Measurements from ENCODE around the gene KAT6B. TPM values are rescaled to one million over a fixed set of nuclear protein-coding genes. Genes with fewer than 3 reads are reported as not detected.

Gene KAT6B
- total RNA-seq, 2 donors from 2014 or later, result 28.0 to 97.8 TPM

- TF ChIP-seq POLR2AphosphoS5 (IDR thresholded peaks at IDR 0.05) (no peak), POLR2A (IDR thresholded peaks at IDR 0.05) (no peak)
- TF ChIP-seq, protein P1, sequence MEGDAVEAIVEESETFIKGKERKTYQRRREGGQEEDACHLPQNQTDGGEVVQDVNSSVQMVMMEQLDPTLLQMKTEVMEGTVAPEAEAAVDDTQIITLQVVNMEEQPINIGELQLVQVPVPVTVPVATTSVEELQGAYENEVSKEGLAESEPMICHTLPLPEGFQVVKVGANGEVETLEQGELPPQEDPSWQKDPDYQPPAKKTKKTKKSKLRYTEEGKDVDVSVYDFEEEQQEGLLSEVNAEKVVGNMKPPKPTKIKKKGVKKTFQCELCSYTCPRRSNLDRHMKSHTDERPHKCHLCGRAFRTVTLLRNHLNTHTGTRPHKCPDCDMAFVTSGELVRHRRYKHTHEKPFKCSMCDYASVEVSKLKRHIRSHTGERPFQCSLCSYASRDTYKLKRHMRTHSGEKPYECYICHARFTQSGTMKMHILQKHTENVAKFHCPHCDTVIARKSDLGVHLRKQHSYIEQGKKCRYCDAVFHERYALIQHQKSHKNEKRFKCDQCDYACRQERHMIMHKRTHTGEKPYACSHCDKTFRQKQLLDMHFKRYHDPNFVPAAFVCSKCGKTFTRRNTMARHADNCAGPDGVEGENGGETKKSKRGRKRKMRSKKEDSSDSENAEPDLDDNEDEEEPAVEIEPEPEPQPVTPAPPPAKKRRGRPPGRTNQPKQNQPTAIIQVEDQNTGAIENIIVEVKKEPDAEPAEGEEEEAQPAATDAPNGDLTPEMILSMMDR (IDR thresholded peaks at IDR 0.05), result no peak
- H3K9me3 ChIP-seq, result no peaks in the 10 kb centered on the region
- WGBS, result 82% methylated on average over 1 of the region's 1 CpG
- no peak for DNase-seq (ENCODE audit: low spot score)
- H3K4me1 ChIP-seq (replicated peaks), result no peaks in the 10 kb centered on the region
- intact Hi-C loops (cut with DNase I), result no loop called here
- no peaks in the 10 kb centered on the region for H3K27me3 ChIP-seq (replicated peaks; ENCODE audit: insufficient read depth)
- no peak overlapping the region for H3K27ac ChIP-seq
- H3K4me3 ChIP-seq, result no peak overlapping the region
- H3K36me3 ChIP-seq, result no peaks in the 10 kb centered on the region
These were observed 184.8 kb downstream of the KAT6B start for GRCh38 chr10:75011221-75011620.

- Histone ChIP-seq H3K36me3 (no peaks in the 10 kb centered on the region), H3K4me3 (no peak overlapping the region), H3K27me3 (replicated peaks; ENCODE audit: insufficient read depth) (no peaks in the 10 kb centered on the region), H3K4me1 (replicated peaks) (no peaks in the 10 kb centered on the region), H3K9me3 (no peaks in the 10 kb centered on the region), H3K27ac (no peak overlapping the region)
- WGBS, result 96% methylated on average over 8 of the region's 8 CpGs
- no peak for DNase-seq (ENCODE audit: low spot score)
- TF ChIP-seq, protein P1 (IDR thresholded peaks at IDR 0.05), result no peak
- no peak for TF ChIP-seq POLR2AphosphoS5 (IDR thresholded peaks at IDR 0.05)
- no peak for TF ChIP-seq POLR2A (IDR thresholded peaks at IDR 0.05)
- intact Hi-C loops (cut with DNase I), result no loop called here
These were observed 186.1 kb downstream of the KAT6B start for GRCh38 chr10:75012471-75012870.

DNA sequence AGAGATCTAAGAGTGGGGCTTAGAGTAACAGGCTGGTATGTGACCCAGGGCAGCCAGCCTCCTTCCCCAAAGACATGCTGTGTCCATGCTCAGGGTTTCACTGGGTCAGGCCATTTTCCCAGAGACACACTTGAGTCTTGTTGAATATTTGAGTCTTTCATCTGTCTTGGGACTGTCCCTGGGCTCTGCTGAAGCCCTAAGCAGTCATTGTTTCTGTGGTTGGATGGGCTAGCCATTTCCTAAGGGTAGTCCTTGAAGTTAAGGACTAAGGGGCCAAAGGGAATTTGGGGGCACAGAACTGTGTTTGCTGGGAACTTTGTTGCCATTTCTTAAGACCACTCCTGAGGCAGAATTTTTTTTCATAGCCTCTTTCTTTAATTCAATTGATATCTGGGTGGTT lies 186.6 kb downstream of the KAT6B start:
- H3K9me3 ChIP-seq, result no peaks in the 10 kb centered on the region
- no peaks in the 10 kb centered on the region for H3K4me1 ChIP-seq (replicated peaks)
- DNase-seq (ENCODE audit: low spot score), result no peak
- H3K27me3 ChIP-seq (replicated peaks; ENCODE audit: insufficient read depth), result no peaks in the 10 kb centered on the region
- no peaks in the 10 kb centered on the region for H3K36me3 ChIP-seq
- intact Hi-C loops (cut with DNase I), result no loop called here
- H3K4me3 ChIP-seq, result no peak overlapping the region
- TF ChIP-seq POLR2AphosphoS5 (IDR thresholded peaks at IDR 0.05) (no peak), POLR2A (IDR thresholded peaks at IDR 0.05) (no peak)
- TF ChIP-seq, protein P1 (IDR thresholded peaks at IDR 0.05), result no peak
- no peak overlapping the region for H3K27ac ChIP-seq

DNA sequence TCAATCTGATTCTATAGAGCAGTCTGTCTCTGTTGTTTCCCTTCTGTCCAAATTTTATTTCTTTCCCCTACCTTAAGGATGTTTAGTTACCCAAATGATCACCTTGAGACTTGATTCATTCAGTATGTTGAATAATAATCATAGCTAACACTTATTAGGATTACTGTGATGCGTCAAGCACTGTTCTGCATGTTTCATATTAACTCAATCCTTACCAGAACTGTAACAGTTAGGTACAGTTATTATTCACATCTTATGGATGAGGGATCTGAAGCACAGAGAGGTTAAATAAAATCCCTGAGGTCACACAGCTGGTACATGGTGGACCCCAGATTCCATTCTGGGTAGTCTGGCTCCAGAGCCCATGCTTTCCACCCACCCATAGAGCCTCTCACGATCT lies 187.1 kb downstream of the KAT6B start:
- Histone ChIP-seq H3K9me3 (no peaks in the 10 kb centered on the region), H3K27me3 (replicated peaks; ENCODE audit: insufficient read depth) (no peaks in the 10 kb centered on the region), H3K36me3 (no peaks in the 10 kb centered on the region), H3K4me1 (replicated peaks) (no peaks in the 10 kb centered on the region), H3K4me3 (no peak overlapping the region), H3K27ac (no peak overlapping the region)
- WGBS, result 91% methylated on average over 2 of the region's 2 CpGs
- DNase-seq (ENCODE audit: low spot score), result no peak
- intact Hi-C loops (cut with DNase I), result no loop called here
- TF ChIP-seq POLR2AphosphoS5 (IDR thresholded peaks at IDR 0.05), result no peak
- no peak for TF ChIP-seq POLR2A (IDR thresholded peaks at IDR 0.05)
- TF ChIP-seq, protein P1 (IDR thresholded peaks at IDR 0.05), result no peak

DNA sequence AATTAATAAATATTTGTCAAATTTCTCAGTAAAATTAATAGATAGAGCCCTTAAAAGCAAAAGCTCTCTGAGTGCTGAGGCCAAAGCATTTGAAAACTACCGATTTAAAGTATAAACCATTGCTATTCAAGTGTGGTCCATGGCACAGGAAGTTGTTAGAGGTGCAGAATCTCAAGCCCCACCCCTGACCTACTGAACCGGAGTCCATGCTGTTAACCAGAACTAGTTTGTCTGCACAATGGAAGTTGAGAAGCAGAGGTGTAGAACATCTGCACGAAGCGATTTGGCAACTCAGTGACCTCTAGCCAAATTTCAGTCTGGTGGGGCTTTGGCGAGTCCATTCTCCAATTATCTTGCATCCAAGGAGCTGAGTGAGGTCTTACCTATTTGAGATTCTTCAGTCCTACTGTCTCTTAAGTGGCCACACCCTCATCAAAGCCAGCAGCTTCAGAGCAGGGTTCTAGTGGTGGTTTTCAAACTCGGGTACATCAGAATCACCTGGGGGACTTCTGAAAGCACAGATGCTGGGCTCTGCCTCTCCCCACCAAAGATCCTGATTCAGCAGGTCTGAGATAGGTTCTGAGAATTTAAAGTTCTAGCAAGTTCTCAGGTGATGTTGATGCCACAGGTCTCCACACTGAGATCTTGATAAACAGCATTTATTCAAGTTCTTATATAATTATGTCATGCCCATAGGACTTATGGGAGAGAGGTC lies 188.3 kb downstream of the KAT6B start:
- Histone ChIP-seq H3K27me3 (replicated peaks; ENCODE audit: insufficient read depth) (no peaks in the 10 kb centered on the region), H3K27ac (no peak overlapping the region), H3K4me1 (replicated peaks) (no peaks in the 10 kb centered on the region), H3K36me3 (no peaks in the 10 kb centered on the region), H3K4me3 (no peak overlapping the region), H3K9me3 (no peaks in the 10 kb centered on the region)
- intact Hi-C loops (cut with DNase I), result no loop called here
- no peak for DNase-seq (ENCODE audit: low spot score)
- TF ChIP-seq, protein P1 (IDR thresholded peaks at IDR 0.05), result no peak
- TF ChIP-seq POLR2AphosphoS5 (IDR thresholded peaks at IDR 0.05), result no peak
- no peak for TF ChIP-seq POLR2A (IDR thresholded peaks at IDR 0.05)
- WGBS, result 93% methylated on average over 6 of the region's 6 CpGs

Data from prostate gland (tissue), 2 donors.